ENCODE data around the gene ASCC3.

DNA sequence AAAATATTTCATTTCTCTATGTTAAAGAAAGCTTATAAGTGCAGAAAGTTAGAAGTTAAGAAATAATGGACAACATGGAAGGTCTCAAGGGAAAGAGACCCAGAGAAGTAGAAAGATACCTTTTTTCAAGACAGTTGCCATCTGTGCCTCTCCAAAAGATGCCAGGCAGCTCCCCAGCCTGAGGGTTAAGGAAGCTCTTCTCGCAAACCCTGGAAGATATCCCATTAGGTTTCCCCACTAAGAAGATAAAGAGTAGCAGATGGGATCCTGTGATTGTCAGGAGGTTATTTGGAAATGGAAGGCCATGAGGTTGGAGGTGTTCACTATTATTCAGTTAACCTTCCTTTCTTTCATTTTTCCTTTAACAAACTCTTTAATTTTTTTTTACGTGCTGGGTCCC, 306.3 kb downstream of the ASCC3 start:
- TF ChIP-seq POLR2A (IDR thresholded peaks at IDR 0.05; ENCODE audit: low read length) (no peak), GATA1 (IDR thresholded peaks at IDR 0.05; ENCODE audit: low read depth, low read length) (no peak)

All from erythroblast (primary cell).